GM18861 (cell line): ENCODE results near the gene TRAM2.
"Not testable (repeated sequence)": the region's sequence is repeated elsewhere in the genome, so short reads cannot be mapped to it uniquely, and the experiment has no call there.

ENCODE experiments used
- ATAC-seq: cut with Tn5 transposase; IDR thresholded peaks from one replicate; pipeline ENCODE4 v1.9.1; 2021; ENCODE audit not compliant: unreplicated experiment

TRAM2 gene

DNA sequence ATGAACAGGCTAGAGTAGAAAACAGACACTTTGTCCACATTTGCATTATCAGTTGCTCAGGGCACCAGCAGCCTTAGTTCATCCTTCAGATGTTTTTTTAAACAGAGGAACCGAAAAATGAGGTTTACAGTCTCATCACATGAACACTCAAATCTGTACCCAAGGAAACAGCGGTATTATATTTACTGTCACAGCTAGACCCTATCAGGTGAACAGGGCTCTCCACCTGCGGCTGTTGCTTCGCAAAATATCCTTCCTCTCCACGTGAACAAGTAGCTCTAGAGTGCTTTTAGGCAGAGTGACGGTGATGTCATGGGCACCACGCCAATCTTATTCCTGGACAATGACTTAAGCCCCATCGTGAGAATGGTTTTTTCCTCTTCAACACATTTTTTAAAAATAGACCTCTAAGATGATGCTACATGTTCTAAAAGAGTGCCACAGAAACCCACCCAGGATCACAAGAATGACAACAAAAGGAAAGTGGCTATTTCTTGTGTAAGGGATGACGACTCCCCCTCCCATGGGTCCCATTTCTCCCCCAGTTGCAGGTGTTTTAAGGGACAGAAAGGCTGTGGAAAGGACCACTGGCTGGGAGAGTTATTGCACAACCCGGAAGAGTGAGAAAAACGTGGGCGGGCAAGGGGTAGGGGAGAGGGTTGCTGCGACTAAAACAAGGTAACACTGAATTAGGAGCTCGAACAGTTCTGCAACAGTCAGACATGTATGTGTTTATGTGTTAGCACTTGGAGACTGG is 79.0 kb downstream of the TRAM2 start:
- ATAC-seq: peak; percentile 89

DNA sequence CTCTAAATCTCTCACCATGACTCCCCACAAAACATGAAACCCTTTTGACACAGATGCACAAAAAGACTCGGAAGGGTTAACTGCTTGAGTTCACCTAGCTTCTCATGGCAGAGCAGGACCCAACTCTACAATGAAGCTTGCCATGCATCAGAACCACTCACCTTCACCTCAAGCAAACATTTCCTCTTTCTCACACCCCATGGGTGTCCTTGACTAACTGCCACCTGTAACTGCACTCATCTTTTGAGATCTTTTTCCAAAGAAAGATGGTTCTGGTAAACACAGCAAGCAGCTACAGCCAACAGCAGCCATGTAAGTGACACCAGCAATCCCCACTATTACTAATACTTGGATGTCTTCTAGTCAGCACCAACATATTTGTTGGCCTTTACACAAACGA is 80.2 kb downstream of the TRAM2 start:
- no peak for ATAC-seq

DNA sequence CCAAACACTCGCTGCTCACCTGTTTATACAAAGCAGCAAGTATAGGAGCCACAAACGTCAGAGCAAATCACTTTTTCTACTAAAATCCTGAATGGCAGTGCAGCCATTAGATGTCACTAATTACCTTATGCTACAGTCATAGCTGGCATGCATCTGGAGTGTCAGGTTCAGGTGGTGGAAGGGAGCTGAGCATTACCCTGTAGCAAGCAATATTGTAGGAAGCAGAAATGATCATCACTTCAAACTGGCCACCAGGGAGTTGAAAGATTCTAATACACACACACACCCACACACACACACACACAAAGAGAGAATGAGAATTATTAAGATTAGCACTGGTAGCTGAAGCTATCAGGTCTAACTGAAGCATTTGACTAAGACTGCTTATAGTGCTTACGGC is 80.9 kb downstream of the TRAM2 start:
- no peak for ATAC-seq

DNA sequence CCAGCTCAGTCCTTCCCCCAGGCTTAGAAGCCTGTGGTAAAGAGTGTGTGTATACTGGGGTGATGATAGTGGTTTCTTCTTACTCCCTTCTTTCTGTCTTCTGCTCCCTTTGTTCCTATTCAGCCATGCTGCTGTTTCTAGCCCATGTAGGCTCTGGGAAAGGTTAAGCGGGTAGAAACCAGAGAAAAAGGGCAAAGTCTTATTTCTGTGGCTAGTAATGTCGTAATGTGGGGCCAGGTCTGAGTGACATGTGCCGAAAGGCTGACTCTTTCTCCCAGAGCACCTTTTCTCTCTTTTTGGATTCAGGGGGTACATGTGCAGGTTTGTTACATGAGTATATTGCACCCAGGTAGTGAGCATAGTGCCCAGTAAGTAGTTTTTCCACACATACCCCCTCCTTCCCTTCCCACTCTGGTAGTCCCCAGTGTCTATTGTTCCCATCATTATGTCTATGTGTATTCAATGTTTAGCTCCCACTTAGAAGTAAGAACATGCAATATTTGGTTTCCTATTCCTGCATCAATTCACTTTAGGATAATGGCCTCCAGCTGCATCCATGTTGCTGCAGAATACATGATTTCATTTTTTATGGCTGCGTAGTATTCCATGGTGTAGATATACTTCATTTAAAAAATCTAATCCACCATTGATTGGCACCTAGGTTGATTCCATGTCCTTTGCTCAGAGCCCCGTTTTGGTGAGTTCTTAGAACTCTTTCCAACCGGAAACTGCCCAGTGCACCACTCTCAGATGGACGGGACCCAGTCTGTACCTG is 82.4 kb downstream of the TRAM2 start:
- ATAC-seq: no peak

DNA sequence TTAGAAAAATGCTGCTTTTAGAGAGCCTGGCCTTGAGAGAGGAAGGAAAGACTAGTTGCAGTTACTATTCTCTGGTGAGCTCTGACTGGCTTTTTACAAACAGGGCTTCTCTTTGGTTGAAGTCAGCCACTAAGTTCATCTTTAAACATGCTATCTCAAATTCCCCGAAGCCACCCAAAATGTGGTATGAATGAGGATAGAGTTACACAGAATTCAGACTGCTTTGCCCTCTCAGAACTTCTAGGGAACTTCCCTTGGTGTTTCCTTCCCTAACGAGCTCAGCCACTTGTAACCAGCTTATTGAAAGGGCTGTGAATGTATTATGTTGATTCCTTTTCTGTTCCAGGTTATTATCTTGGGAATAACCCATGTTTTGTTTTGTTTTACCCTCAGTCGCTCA is 83.2 kb downstream of the TRAM2 start:
- ATAC-seq: no peak

DNA sequence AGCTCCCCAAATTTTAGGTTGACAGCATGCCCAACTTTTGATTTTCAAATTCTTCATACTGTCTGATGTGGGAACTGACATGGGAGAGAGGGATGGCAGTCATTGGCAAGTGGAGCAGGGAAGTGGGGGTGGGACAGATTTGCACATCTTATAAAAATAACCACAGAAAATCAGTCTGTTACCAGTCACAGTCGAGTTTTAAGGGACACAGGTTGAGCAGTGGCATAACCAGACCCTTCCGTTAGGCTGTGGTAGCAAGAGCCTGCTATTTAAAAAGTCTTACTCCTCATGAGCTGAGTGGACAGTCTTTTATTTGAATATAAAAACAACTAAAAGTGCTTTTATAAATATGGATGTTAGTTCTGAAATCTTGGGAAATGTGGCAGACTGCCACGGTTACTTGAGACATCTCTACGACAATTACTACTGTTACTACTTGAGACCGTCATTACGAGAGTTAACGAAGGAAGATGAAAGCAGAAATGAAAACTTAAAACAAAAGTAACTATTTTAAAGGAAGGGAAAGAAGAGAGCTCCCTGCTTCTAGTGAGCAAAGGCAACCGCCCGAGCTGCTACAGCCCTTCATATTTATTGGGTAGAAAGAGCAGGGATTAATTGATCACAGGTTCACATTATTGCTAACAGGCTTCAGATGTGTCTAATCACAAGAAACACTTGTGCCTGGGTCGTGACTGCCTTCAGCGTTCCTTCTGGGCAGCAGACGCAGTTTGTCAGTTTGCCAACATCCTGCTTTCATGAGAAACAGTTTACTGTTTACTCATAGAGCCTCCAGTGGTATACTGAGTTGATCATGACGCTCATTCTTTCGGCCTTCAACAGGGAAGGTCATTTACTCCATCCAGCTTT is 85.4 kb downstream of the TRAM2 start:
- ATAC-seq: peak; percentile 63

DNA sequence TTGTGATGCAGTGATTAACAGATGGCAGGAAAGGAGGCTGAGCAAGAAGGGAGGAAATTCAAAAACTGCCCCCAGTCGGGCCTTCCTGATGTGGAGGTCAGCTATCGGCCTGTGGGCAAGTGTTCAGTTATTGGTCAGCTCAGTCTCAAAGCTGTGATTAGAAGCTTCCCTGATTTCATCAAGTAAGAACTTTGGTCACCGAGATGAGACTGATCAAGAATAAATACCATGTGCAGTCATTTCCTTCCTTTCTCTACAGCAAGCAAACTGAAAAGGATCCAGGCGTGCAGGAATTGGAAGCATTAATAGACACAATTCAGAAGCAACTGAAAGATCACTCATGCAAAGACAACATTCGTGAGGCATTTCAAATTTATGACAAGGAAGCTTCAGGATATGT is 87.0 kb downstream of the TRAM2 start:
- ATAC-seq: no peak

DNA sequence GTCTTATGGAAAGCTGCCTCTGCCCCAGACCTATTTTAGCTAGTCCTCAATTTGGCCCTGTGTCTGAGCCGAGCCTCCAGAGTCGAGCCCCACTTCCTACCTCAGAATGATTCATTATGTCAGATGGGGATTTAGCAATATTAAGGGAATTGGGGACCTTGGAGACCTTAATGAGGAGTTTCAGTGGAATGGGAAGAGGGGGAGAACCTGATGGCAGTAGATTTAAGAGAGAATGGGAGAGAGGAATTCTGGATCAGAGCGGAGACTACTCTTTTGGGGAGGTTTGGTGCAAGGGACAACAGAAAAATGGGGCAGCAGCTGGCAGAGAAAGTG is 93.2 kb downstream of the TRAM2 start:
- ATAC-seq: no peak

DNA sequence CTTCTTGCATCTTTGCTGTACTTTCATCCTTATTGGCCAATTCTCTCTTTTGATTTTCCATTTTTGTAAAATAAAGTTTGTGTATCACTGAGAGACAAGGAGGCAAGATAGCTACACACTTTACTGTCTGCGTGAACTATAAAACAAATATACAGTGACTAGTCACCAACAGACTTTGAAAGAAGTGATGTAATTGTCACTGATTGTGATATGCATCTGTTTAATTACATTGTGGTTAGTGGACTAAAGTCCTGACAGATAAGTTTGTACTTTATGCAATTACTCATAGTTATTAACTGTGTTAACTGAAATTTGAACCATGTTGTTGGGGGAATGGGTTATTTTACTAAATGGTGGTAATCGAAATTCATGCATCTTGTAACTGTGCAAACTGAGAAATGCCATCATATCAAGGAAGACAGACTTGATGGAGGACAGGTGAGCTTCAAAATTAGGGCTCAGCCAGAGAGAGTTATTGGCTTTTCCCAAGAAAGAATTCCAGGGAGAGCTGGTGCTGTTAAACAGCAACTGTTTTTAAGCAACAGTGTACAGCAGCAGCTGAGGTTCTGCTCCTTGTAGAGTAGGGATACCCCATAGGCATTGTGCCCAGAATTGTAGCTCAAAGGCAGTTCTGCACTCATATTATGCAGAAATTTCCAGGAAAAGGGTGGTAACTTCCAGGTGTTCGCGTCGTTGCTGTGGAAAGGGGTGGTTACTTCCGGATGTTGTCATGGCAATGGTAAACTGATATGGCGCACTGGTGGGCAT is 93.8 kb downstream of the TRAM2 start:
- ATAC-seq: no peak

DNA sequence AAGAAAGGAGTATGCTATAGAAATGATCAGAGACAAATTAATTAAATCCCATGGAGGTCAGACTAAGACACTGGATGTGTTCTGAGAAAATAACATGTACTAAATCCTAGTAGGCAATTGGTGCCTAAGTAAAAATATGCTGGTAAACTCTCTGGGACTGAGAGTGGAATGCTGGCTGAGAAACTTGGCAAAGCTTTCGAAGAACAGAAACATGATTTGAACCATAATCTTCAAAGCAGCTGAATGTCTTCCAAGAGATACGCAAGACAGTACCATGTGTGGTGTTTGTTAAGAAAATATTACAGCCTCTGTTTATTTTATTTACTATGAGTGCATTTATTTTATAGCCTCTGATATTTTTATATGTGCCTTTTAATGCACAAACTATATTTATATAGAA is 101.6 kb downstream of the TRAM2 start:
- ATAC-seq: no peak

DNA sequence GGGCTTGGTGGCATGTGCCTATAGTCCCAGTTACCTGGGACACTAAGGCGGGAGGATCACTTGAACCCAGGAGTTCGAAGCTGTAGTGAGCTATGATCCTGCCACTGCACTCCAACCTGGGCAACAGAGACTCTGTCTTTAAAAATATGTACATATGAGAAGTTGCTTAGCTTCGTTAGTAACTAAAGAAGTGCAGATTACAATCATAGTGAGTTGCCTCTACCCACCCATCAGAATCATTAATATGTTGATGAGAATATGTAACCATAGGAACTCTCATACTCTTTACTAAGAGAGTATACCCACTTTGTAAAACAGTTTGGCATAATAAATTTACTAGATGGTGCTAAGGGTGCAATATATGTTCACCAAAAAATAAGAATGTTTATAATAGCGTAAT is 102.7 kb downstream of the TRAM2 start:
- no peak for ATAC-seq

DNA sequence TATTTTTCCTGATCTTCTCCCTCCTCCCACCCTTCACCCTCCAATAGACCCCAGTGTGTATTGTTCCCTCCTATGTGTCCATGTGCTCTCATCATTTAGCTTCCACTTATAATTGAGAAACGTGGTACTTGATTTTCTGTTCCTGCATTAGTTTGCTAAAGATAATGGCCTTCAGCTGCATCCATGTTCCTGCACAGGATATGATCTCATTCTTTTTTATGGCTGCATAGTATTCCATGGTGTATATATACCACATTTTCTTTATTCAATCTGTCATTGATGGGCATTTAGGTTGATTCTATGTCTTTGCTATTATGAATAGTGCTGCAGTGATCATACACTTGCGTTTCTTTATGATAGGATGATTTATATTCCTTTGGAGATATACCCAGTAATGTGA is 115.7 kb downstream of the TRAM2 start:
- ATAC-seq: not testable (repeated sequence)

DNA sequence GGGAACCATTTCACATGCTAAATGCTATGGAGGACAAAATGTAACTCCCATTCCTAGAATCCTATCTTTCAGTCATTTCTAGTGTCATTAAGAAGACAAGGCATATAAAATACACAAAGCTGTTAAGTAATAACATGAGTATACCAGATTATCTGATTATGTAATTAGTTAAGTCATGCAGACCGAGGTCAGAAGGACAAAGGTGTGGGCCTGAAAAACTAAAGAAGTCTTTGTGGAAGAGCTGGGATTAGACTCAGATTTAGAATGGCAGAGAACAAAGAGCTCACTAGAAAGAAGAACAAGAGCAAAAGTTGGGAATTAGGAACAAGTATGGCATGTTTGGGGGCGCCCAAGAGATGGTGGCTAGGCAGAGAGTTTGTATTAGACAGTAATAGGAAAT is 119.8 kb downstream of the TRAM2 start:
- ATAC-seq: no peak

DNA sequence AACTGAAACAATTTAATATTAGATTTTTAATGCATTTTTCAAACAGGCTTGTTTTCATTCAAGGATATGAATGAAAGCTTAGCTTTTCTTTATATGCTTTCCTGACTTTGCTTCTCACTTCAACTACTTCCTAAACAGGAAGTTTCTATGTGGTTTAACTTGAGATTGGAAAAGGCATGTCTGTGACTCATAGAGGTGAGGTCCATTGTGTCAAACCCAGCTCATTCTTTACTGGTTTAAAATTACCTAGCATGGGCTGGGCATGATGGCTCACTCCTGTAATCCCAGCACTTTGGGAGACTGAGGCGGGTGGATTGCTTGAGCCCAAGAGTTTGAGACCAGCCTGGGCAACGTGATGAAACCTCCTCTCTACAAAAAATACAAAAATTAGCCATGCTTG is 122.3 kb downstream of the TRAM2 start:
- ATAC-seq: no peak
